ENCODE results near the gene ARF1.

The ARF1 gene

GRCh38 chr1:228145463-228146416, 63.2 kb downstream of the ARF1 start:
- Histone ChIP-seq H3K4me2 (no peak overlapping the region), H3K79me2 (ENCODE audit: insufficient read depth, low read depth) (peaks cover 59% of the 10 kb centered on the region)

GRCh38 chr1:228146417-228147150, 64.1 kb downstream of the ARF1 start:
- TF ChIP-seq, protein P1, sequence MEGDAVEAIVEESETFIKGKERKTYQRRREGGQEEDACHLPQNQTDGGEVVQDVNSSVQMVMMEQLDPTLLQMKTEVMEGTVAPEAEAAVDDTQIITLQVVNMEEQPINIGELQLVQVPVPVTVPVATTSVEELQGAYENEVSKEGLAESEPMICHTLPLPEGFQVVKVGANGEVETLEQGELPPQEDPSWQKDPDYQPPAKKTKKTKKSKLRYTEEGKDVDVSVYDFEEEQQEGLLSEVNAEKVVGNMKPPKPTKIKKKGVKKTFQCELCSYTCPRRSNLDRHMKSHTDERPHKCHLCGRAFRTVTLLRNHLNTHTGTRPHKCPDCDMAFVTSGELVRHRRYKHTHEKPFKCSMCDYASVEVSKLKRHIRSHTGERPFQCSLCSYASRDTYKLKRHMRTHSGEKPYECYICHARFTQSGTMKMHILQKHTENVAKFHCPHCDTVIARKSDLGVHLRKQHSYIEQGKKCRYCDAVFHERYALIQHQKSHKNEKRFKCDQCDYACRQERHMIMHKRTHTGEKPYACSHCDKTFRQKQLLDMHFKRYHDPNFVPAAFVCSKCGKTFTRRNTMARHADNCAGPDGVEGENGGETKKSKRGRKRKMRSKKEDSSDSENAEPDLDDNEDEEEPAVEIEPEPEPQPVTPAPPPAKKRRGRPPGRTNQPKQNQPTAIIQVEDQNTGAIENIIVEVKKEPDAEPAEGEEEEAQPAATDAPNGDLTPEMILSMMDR (conservative IDR thresholded peaks at IDR 0.05; ENCODE audit: low read depth, low read length): no peak
- H3K4me1 ChIP-seq (ENCODE audit: low read depth, poor library complexity, severe bottlenecking): peaks cover 15% of the 10 kb centered on the region
- no peak overlapping the region for H3K4me2 ChIP-seq
- no peak overlapping the region for H2AFZ ChIP-seq (ENCODE audit: low read depth)
- H3K27ac ChIP-seq: no peak overlapping the region
- peaks cover 51% of the 10 kb centered on the region for H3K79me2 ChIP-seq (ENCODE audit: insufficient read depth, low read depth)
- no peaks in the 10 kb centered on the region for H3K36me3 ChIP-seq (ENCODE audit: insufficient read depth)
- H3K4me3 ChIP-seq (IDR thresholded peaks at IDR 0.05; ENCODE audit: insufficient read depth, low read depth, low read length): no peak overlapping the region
- no peak overlapping the region for H3K9ac ChIP-seq
- no peaks in the 10 kb centered on the region for H3K27me3 ChIP-seq (ENCODE audit: insufficient read depth, low read depth)
- H4K20me1 ChIP-seq (ENCODE audit: insufficient read depth): no peaks in the 10 kb centered on the region; the same call in 1 of the 2 replicates

More at GRCh38 chr1:228145463-228146416, 63.2 kb downstream of the ARF1 start:
- H2AFZ ChIP-seq (ENCODE audit: low read depth): no peak overlapping the region
- H3K9ac ChIP-seq: no peak overlapping the region
- no peak overlapping the region for H3K27ac ChIP-seq
- no peaks in the 10 kb centered on the region for H3K36me3 ChIP-seq (ENCODE audit: insufficient read depth)
- no peaks in the 10 kb centered on the region; the same call in 1 of the 2 replicates for H4K20me1 ChIP-seq (ENCODE audit: insufficient read depth)
- TF ChIP-seq, protein P1 (conservative IDR thresholded peaks at IDR 0.05; ENCODE audit: low read depth, low read length): no peak
- H3K27me3 ChIP-seq (ENCODE audit: insufficient read depth, low read depth): no peaks in the 10 kb centered on the region
- no peak overlapping the region for H3K4me3 ChIP-seq (IDR thresholded peaks at IDR 0.05; ENCODE audit: insufficient read depth, low read depth, low read length)
- peaks cover 17% of the 10 kb centered on the region for H3K4me1 ChIP-seq (ENCODE audit: low read depth, poor library complexity, severe bottlenecking)

- H3K79me2 ChIP-seq (ENCODE audit: insufficient read depth, low read depth): peaks cover 44% of the 10 kb centered on the region
- H3K36me3 ChIP-seq (ENCODE audit: insufficient read depth): no peaks in the 10 kb centered on the region
- no peak overlapping the region for H3K27ac ChIP-seq
- peaks cover 9% of the 10 kb centered on the region for H3K4me1 ChIP-seq (ENCODE audit: low read depth, poor library complexity, severe bottlenecking)
- H3K27me3 ChIP-seq (ENCODE audit: insufficient read depth, low read depth): no peaks in the 10 kb centered on the region
- no peak overlapping the region for H2AFZ ChIP-seq (ENCODE audit: low read depth)
- H4K20me1 ChIP-seq (ENCODE audit: insufficient read depth): no peaks in the 10 kb centered on the region; the same call in 1 of the 2 replicates
- H3K4me3 ChIP-seq (IDR thresholded peaks at IDR 0.05; ENCODE audit: insufficient read depth, low read depth, low read length): no peak overlapping the region
- H3K9ac ChIP-seq: no peak overlapping the region
- TF ChIP-seq, protein P1 (conservative IDR thresholded peaks at IDR 0.05; ENCODE audit: low read depth, low read length): no peak
- no peak overlapping the region for H3K4me2 ChIP-seq
Measured at GRCh38 chr1:228147151-228147693, 64.7 kb downstream of the ARF1 start.

GRCh38 chr1:228147768-228148167, 65.3 kb downstream of the ARF1 start:
- no peaks in the 10 kb centered on the region; the same call in 1 of the 2 replicates for H4K20me1 ChIP-seq (ENCODE audit: insufficient read depth)
- H3K27me3 ChIP-seq (ENCODE audit: insufficient read depth, low read depth): no peaks in the 10 kb centered on the region
- peaks cover 39% of the 10 kb centered on the region for H3K79me2 ChIP-seq (ENCODE audit: insufficient read depth, low read depth)
- H3K9ac ChIP-seq: no peak overlapping the region
- TF ChIP-seq, protein P1 (conservative IDR thresholded peaks at IDR 0.05; ENCODE audit: low read depth, low read length): no peak
- peaks cover 3% of the 10 kb centered on the region for H3K4me1 ChIP-seq (ENCODE audit: low read depth, poor library complexity, severe bottlenecking)
- no peaks in the 10 kb centered on the region for H3K36me3 ChIP-seq (ENCODE audit: insufficient read depth)
- H3K4me2 ChIP-seq: no peak overlapping the region
- no peak overlapping the region for H3K4me3 ChIP-seq (IDR thresholded peaks at IDR 0.05; ENCODE audit: insufficient read depth, low read depth, low read length)
- no peak overlapping the region for H2AFZ ChIP-seq (ENCODE audit: low read depth)
- H3K27ac ChIP-seq: no peak overlapping the region
